NB4 (cell line): Measurements from ENCODE around the gene TUBGCP2.

Source experiments
- POLR2A ChIP-seq: IDR thresholded peaks from 2 replicates; pipeline ENCODE4 v1.6.1; 2011; ENCODE audit warnings: mild to moderate bottlenecking; ENCODE audit not compliant: insufficient read length; ENCODE audit errors: extremely low read depth
- TF ChIP-seq, protein P1 (sequence below): IDR thresholded peaks from one replicate; pipeline ENCODE4 v1.5.1; 2012; ENCODE audit warnings: low read depth, low read length

DNA sequence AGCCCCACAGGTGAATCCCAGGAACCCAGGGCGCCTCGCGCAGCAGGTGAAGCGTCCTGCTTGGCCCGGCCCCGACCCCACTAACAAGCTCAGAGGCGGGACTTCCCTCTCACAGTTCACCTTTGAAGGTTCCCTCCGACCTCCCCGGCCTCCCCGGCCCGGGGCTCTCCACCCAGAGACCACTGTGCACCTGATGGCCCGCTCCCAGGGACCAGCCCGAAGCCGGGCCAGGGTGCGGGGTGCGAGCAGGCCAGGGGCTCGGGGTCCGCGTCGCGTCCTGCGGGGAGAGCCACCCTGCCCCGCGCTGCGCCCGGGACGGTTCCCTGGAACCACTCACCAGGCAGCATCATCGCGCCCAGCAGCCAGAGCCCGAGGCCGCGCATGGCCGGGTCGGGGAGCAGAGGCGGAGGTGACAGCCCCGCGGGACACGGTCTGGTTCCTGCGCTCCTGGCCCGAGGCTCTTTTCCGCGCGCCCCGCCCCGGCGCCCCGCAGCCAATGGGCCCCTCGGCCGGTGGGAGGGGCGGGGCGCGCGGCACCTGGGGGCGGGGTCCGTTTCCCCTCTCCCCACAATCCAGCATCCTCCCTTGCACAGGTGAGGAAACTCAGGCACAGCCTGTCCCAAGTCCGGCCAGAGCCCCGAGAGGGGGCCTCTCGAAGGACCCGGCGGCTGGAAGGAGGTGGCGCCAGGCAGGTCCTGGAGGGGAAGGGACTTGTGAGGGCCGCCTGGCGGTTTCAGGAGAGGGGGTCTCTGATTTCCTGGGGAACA, 32.1 kb downstream of the TUBGCP2 start, which contains the start of gene ADAM8:
- TF ChIP-seq, protein P1, sequence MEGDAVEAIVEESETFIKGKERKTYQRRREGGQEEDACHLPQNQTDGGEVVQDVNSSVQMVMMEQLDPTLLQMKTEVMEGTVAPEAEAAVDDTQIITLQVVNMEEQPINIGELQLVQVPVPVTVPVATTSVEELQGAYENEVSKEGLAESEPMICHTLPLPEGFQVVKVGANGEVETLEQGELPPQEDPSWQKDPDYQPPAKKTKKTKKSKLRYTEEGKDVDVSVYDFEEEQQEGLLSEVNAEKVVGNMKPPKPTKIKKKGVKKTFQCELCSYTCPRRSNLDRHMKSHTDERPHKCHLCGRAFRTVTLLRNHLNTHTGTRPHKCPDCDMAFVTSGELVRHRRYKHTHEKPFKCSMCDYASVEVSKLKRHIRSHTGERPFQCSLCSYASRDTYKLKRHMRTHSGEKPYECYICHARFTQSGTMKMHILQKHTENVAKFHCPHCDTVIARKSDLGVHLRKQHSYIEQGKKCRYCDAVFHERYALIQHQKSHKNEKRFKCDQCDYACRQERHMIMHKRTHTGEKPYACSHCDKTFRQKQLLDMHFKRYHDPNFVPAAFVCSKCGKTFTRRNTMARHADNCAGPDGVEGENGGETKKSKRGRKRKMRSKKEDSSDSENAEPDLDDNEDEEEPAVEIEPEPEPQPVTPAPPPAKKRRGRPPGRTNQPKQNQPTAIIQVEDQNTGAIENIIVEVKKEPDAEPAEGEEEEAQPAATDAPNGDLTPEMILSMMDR = no peak
- no peak for TF ChIP-seq POLR2A
